NK-92 (cell line): ENCODE results near the gene TSEN15.
"Not testable (repeated sequence)": the region's sequence is repeated elsewhere in the genome, so short reads cannot be mapped to it uniquely, and the experiment has no call there.

Source experiments
- DNase-seq: peaks from one replicate; lab custom pipeline; 2025; ENCODE audit not compliant: unreplicated experiment; lab: John Stamatoyannopoulos, UW

The TSEN15 gene

GRCh38 chr1:184096005-184096404 lies 44.5 kb downstream of the TSEN15 start:
- DNase-seq = no peak

GRCh38 chr1:184096580-184096979 lies 45.0 kb downstream of the TSEN15 start:
- not testable (repeated sequence) for DNase-seq

- DNase-seq = no peak
Measured at GRCh38 chr1:184101141-184101540, 49.6 kb downstream of the TSEN15 start.

DNA sequence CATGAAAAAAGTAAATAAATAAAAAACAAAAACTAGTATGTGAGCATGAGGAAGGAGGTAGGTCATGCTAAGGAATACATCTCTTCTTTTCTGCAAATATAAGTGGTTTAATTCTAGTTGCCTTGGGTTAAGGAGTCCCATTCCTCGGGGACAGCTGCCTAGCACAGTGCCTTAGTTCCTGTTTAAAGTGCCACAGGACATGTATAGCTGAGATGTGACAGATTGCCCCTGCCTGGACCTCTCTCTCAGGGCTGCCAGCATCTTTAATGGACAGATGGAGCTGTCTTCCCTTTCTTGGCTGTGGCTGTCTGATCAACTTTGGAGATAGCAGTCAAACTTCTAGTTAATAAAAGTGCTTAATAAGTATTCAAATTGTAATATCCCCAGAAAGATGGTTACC lies 50.0 kb downstream of the TSEN15 start:
- no peak for DNase-seq

DNA sequence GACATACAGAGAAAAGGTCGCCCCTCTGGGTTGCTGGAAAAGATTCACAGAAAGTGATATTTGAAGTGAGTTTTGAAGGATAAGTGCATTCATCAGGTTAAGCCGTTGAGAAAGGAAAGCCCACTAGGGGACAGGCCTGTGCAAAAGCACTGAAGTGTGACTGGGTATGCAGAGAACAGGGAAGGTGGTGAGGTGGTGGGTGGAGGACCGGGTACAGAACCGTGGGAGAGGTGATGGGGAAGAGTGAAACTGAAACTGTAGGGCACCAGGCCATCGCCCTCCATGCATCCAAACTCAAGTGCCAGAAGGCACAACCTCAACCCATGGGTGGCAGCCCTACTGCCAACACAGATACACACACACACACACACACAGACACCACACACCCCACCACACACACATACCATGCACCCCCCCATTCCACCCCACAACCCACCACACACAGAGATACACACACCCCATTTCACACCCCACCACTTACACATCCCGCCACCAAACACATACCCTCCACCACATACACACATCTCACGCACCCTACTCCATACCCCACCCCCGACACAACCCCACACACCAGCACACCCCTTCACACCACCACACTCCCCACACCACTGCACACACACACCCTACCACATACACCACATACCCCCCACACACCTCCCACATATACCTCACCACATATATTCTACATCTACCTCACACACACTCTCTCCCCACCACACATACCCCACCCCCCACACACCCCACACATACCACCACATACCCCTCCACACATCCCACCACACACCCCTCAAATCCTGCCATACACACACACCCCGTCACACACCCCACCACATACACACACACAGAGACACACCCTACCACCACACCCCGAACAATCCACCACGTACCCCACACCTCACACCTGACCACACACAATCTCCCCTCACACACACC lies 59.0 kb downstream of the TSEN15 start:
- no peak for DNase-seq

GRCh38 chr1:184112176-184112948 lies 60.8 kb downstream of the TSEN15 start:
- DNase-seq = no peak

- no peak for DNase-seq
Measured at GRCh38 chr1:184113251-184113650, 61.7 kb downstream of the TSEN15 start.

- DNase-seq = no peak
Measured at GRCh38 chr1:184114818-184115398, 63.4 kb downstream of the TSEN15 start.

GRCh38 chr1:184116287-184116686 lies 64.8 kb downstream of the TSEN15 start:
- DNase-seq = no peak

DNA sequence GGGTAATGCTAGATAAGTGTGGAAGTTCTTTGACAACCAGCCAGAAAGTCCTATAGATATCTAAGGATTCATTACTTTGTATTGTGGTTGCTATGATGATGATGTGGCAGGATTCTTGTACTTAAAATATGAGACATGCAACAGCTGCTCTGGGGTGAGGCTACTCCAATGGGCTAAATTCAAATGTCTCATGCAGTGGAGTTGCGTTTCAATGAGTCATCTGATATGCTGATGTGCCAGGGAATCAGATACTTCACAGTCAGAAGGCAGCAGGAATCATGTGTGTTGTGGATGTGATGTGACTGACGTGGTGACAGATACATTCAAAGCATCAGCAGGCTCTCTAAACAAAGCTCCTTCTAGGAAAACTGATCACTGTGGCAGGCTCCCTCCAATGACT lies 66.5 kb downstream of the TSEN15 start:
- DNase-seq = no peak
